22Rv1 (cell line): Measurements from ENCODE around the gene PPP1R14C.

Source experiments
- H3K27ac ChIP-seq: fragments of 450-650 bp; 2 replicates; pipeline ENCODE4 v1.5.1; 2017
- ZFX ChIP-seq: fragments of 450-650 bp; IDR thresholded peaks from 2 replicates; pipeline ENCODE4 v1.6.1; 2017; ENCODE audit warnings: antibody characterized with exemption, borderline replicate concordance
- TF ChIP-seq, protein P1 (sequence below): fragments of 450-650 bp; IDR thresholded peaks from 2 replicates; pipeline ENCODE4 v1.5.1; 2017; ENCODE audit warnings: mild to moderate bottlenecking

The PPP1R14C gene

DNA sequence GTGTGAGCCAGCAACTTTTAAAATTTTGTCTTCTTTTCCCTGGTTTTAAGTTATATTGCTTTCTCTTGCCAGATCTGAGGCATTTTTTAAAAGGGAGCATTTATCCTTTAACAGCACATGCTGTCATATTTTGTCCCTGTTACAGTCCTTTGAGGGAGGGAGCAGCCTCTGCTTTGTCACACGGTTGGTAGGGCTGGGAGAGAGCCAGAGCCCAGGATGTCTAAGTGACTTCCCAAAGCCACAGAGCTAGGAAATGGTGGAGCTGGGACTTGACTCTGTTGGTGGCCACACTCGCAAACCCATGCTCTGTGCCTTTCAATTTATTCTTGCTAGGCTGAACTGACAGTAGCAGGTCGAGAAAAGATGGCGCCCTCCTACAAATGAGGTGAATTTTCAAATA, 145.6 kb downstream of the PPP1R14C start:
- H3K27ac ChIP-seq: no peak overlapping the region
- TF ChIP-seq ZFX: no peak
- TF ChIP-seq, protein P1, sequence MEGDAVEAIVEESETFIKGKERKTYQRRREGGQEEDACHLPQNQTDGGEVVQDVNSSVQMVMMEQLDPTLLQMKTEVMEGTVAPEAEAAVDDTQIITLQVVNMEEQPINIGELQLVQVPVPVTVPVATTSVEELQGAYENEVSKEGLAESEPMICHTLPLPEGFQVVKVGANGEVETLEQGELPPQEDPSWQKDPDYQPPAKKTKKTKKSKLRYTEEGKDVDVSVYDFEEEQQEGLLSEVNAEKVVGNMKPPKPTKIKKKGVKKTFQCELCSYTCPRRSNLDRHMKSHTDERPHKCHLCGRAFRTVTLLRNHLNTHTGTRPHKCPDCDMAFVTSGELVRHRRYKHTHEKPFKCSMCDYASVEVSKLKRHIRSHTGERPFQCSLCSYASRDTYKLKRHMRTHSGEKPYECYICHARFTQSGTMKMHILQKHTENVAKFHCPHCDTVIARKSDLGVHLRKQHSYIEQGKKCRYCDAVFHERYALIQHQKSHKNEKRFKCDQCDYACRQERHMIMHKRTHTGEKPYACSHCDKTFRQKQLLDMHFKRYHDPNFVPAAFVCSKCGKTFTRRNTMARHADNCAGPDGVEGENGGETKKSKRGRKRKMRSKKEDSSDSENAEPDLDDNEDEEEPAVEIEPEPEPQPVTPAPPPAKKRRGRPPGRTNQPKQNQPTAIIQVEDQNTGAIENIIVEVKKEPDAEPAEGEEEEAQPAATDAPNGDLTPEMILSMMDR: no peak

GRCh38 chr6:150289454-150290071, 146.7 kb downstream of the PPP1R14C start:
- no peak for TF ChIP-seq ZFX
- TF ChIP-seq, protein P1: no peak
- no peak overlapping the region for H3K27ac ChIP-seq

- TF ChIP-seq, protein P1: no peak
- no peak for TF ChIP-seq ZFX
- no peak overlapping the region for H3K27ac ChIP-seq
Measured at GRCh38 chr6:150290429-150290828, 147.6 kb downstream of the PPP1R14C start.

- TF ChIP-seq, protein P1: no peak
- TF ChIP-seq ZFX: no peak
- no peak overlapping the region for H3K27ac ChIP-seq
Measured at GRCh38 chr6:150291968-150292710, 149.3 kb downstream of the PPP1R14C start.

- no peak for TF ChIP-seq ZFX
- TF ChIP-seq, protein P1: no peak
- no peak overlapping the region for H3K27ac ChIP-seq
Measured at GRCh38 chr6:150293019-150293418, 150.2 kb downstream of the PPP1R14C start.

DNA sequence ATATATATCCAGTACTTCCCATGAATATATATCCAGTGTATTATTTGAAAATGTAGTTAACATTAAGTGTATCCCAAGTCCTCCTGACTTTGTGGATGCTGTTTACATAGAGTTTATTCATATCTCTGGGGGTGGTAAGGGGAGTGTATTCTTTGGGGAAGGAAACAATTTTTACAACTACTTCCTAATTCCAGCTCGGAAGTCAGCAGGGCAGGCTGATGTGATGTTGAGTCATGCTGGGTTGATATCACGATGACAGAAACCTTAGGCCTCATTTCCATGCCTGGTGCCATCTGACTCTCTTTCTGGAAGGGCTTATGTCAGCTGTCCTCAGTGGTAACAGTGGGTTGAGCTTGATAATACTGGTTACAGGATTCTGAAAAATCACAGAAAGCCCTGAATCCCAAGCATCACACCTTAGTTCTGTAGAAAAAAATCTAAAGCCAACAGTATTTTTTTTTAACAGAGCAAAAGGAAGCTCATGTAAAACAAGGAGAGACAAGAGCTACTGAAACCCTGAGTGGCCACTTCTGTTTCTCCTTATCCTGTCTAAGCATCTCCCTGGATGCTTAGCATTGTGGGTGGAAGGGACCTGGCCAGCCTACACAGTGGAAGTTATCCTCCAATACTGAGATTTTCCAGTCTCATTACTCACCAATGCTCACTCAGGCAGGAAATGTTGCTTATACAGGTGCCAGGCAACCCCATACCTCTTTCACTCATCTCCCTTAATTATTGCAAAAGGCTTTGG, 150.8 kb downstream of the PPP1R14C start:
- TF ChIP-seq ZFX: no peak
- TF ChIP-seq, protein P1: no peak
- H3K27ac ChIP-seq: no peak overlapping the region

GRCh38 chr6:150296890-150297289, 154.0 kb downstream of the PPP1R14C start:
- H3K27ac ChIP-seq: no peak overlapping the region
- TF ChIP-seq, protein P1: no peak
- TF ChIP-seq ZFX: no peak
